Measurements from ENCODE around the gene NR1I2. TPM values are rescaled to one million over a fixed set of nuclear protein-coding genes. Genes with fewer than 3 reads are reported as not detected.

The NR1I2 gene
- total RNA-seq, 1 experiment from 2014 or later: 0.07 TPM

GRCh38 chr3:119776304-119776703 is 5.6 kb upstream of the NR1I2 start:
- no peaks in the 10 kb centered on the region for H4K20me1 ChIP-seq (ENCODE audit: insufficient read depth)
- CTCF ChIA-PET: no interaction called here
- intact Hi-C loops (cut with micrococcal nuclease): no loop called here
- 0 out of 4 replicates have a peak, but pooled peaks cover 0 to 3% of the 10 kb centered on the region in 2 experiments for H3K9me3 ChIP-seq (ENCODE audit: control insufficient read depth in 1 of 2, insufficient read depth in 1 of 2, low read depth in 1 of 2, low read length in 2 of 2)
- H3K27ac ChIP-seq (ENCODE audit: low read depth, low read length): no peak overlapping the region
- ATAC-seq: no peak
- no peaks in the 10 kb centered on the region for H3K79me2 ChIP-seq (ENCODE audit: insufficient read depth, low read length)
- no peak overlapping the region for H3K4me3 ChIP-seq (replicated peaks in 1 of 2; ENCODE audit: low read depth in 1 of 2, low read length in 2 of 2)
- no TSS peak for BruUV-seq (replicated peaks)
- no peak overlapping the region for H3K4me2 ChIP-seq (ENCODE audit: low read length)
- H3K36me3 ChIP-seq (ENCODE audit: control insufficient read depth in 1 of 2, insufficient read depth in 2 of 2, low read length in 2 of 2): no peaks in the 10 kb centered on the region
- TF ChIP-seq EZH2 (IDR thresholded peaks at IDR 0.05): no peak
- TF ChIP-seq CBX3 (IDR thresholded peaks at IDR 0.05; ENCODE audit: low read depth): no peak
- no peak for TF ChIP-seq ATF3 (IDR thresholded peaks at IDR 0.05)
- POLR2A ChIA-PET: no interaction called here
- H3K4me1 ChIP-seq (ENCODE audit: control insufficient read depth in 1 of 2, insufficient read depth in 2 of 2, low read length in 2 of 2): no peaks in the 10 kb centered on the region
- RAD21 ChIA-PET (ENCODE audit: low non-redundant PET in 1 of 2, low total read pairs in 2 of 2, uncharacterized antibody in 2 of 2, unreplicated experiment in 2 of 2): no interaction called here
- H3K9ac ChIP-seq (ENCODE audit: low read length): no peak overlapping the region
- no peak overlapping the region for H2AFZ ChIP-seq (ENCODE audit: low read depth, low read length, poor library complexity, severe bottlenecking)
- no peaks in the 10 kb centered on the region for H3K9me2 ChIP-seq (ENCODE audit: insufficient read depth)
- no peak for DNase-seq (ENCODE audit: low read depth, low spot score)
- no peaks in the 10 kb centered on the region for H3K27me3 ChIP-seq (ENCODE audit: insufficient read depth, low read length)

- Histone ChIP-seq H3K9me2 (ENCODE audit: insufficient read depth) (no peaks in the 10 kb centered on the region), H3K4me2 (ENCODE audit: low read length) (no peak overlapping the region), H3K36me3 (ENCODE audit: control insufficient read depth in 1 of 2, insufficient read depth in 2 of 2, low read length in 2 of 2) (no peaks in the 10 kb centered on the region), H3K79me2 (ENCODE audit: insufficient read depth, low read length) (no peaks in the 10 kb centered on the region), H2AFZ (ENCODE audit: low read depth, low read length, poor library complexity, severe bottlenecking) (no peak overlapping the region), H3K4me1 (ENCODE audit: control insufficient read depth in 1 of 2, insufficient read depth in 2 of 2, low read length in 2 of 2) (no peaks in the 10 kb centered on the region), H3K9ac (ENCODE audit: low read length) (no peak overlapping the region), H3K27ac (ENCODE audit: low read depth, low read length) (no peak overlapping the region), H4K20me1 (ENCODE audit: insufficient read depth) (no peaks in the 10 kb centered on the region), H3K4me3 (replicated peaks in 1 of 2; ENCODE audit: low read depth in 1 of 2, low read length in 2 of 2) (no peak overlapping the region), H3K9me3 (ENCODE audit: control insufficient read depth in 1 of 2, insufficient read depth in 1 of 2, low read depth in 1 of 2, low read length in 2 of 2) (0 out of 4 replicates have a peak, but pooled peaks cover 0 to 3% of the 10 kb centered on the region in 2 experiments), H3K27me3 (ENCODE audit: insufficient read depth, low read length) (no peaks in the 10 kb centered on the region)
- TF ChIP-seq ZBTB33 (IDR thresholded peaks at IDR 0.05; ENCODE audit: extremely low read depth, insufficient replicate concordance, low read length): no peak
- TF ChIP-seq ZNF274 (IDR thresholded peaks at IDR 0.05; ENCODE audit: low read depth, low read length): no peak
- TF ChIP-seq RAD21 (IDR thresholded peaks at IDR 0.05; ENCODE audit: low read depth): no peak
- no peak for TF ChIP-seq REST (IDR thresholded peaks at IDR 0.05; ENCODE audit: low read depth)
- TF ChIP-seq SP1 (IDR thresholded peaks at IDR 0.05; ENCODE audit: low read depth): no peak
- RAD21 ChIA-PET (ENCODE audit: low non-redundant PET in 1 of 2, low total read pairs in 2 of 2, uncharacterized antibody in 2 of 2, unreplicated experiment in 2 of 2): no interaction called here
- intact Hi-C loops (cut with micrococcal nuclease): no loop called here
- ATAC-seq: no peak
- CTCF ChIA-PET: no interaction called here
- POLR2A ChIA-PET: no interaction called here
- DNase-seq (ENCODE audit: low read depth, low spot score): no peak
- BruUV-seq (replicated peaks): no TSS peak
These were observed 3.7 kb upstream of the NR1I2 start for GRCh38 chr3:119778176-119778575.

Data from HCT116 (cell line).